Measurements from ENCODE around the gene GPC5. TPM values are rescaled to one million over a fixed set of nuclear protein-coding genes. Genes with fewer than 3 reads are reported as not detected.

The GPC5 gene
- total RNA-seq, 1 experiment from 2014 or later, result 0.15 TPM

DNA sequence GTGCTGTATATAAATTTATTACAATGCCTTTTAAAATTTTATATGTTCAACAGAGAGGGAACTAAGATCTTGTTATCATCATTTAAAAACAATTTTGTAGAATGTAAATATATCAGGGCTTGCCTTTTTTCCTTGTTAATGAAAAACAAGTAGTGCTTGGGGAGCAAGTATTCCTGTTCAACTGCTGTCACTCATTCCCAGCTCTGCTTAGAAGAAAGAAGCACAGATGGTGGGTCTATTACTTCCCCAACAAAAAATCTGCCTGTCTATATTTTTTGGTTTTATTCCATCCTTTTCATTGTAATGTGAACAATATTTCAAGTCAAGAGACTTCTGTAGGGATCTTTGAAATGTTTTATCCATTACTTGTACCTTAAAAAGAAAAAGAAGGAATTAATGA lies 503.9 kb downstream of the GPC5 start:
- Histone ChIP-seq H2BK5ac (ENCODE audit: insufficient read length, low read length) (no peak overlapping the region), H3K79me2 (ENCODE audit: insufficient read depth, low read length) (no peaks in the 10 kb centered on the region), H3K27ac (ENCODE audit: insufficient read length, low read depth, low read length) (no peak overlapping the region), H3K27me3 (ENCODE audit: insufficient read depth, low read length) (no peaks in the 10 kb centered on the region), H3K18ac (ENCODE audit: insufficient read length, low read depth, low read length) (no peak overlapping the region), H3T11ph (ENCODE audit: low read length) (no peak overlapping the region), H2BK20ac (ENCODE audit: low read depth, low read length, poor library complexity, severe bottlenecking) (no peak overlapping the region), H3K9ac (ENCODE audit: extremely low read depth, insufficient read length, low read length) (no peak overlapping the region), H4K91ac (ENCODE audit: insufficient read length, low read depth, low read length) (no peak overlapping the region), H3K14ac (ENCODE audit: insufficient read depth, low read length) (no peak overlapping the region), H3K79me1 (ENCODE audit: insufficient read depth, low read depth, low read length, poor library complexity, severe bottlenecking) (no peaks in the 10 kb centered on the region), H3K23ac (ENCODE audit: insufficient read length, low read depth, low read length) (no peak overlapping the region), H4K8ac (replicated peaks; ENCODE audit: insufficient read length, low read depth, low read length) (no peak overlapping the region), H3K23me2 (ENCODE audit: insufficient read length, low read depth, low read length, poor library complexity, severe bottlenecking) (no peaks in the 10 kb centered on the region), H4K20me1 (ENCODE audit: control insufficient read depth, insufficient read depth, insufficient read length) (no peaks in the 10 kb centered on the region), H3K4me2 (ENCODE audit: insufficient read depth, insufficient read length, low read length) (no peak overlapping the region), H4K5ac (ENCODE audit: insufficient read length, low read depth, low read length) (no peak overlapping the region), H3K9me3 (ENCODE audit: control insufficient read depth, low read depth, low read length) (no peaks in the 10 kb centered on the region), H2BK120ac (ENCODE audit: low read depth, low read length, poor library complexity, severe bottlenecking) (no peak overlapping the region), H2BK15ac (ENCODE audit: low read depth, low read length) (no peak overlapping the region), H3K4me1 (ENCODE audit: insufficient read depth, low read length) (no peaks in the 10 kb centered on the region), H2AFZ (ENCODE audit: low read length) (no peak overlapping the region), H3K4ac (ENCODE audit: low read depth, low read length) (no peak overlapping the region), H3K56ac (ENCODE audit: insufficient read length, low read depth, low read length) (no peak overlapping the region), H2AK5ac (ENCODE audit: insufficient read length, low read length) (no peak overlapping the region), H2BK12ac (ENCODE audit: insufficient read length, low read depth, low read length) (no peak overlapping the region)
- Mint-ChIP-seq H3K9me3 (no peaks in the 10 kb centered on the region; a peak in 1 of 5 replicates), H3K27me3 (ENCODE audit: low read depth) (no peaks in the 10 kb centered on the region; the same call in 1 of the 2 replicates), H3K4me3 (no peak overlapping the region), H3K36me3 (ENCODE audit: insufficient read depth in 1 of 3, low read depth in 3 of 3) (no peaks in the 10 kb centered on the region), H3K4me1 (no peaks in the 10 kb centered on the region), H3K27ac (no peak overlapping the region)
- TF ChIP-seq, protein P1, sequence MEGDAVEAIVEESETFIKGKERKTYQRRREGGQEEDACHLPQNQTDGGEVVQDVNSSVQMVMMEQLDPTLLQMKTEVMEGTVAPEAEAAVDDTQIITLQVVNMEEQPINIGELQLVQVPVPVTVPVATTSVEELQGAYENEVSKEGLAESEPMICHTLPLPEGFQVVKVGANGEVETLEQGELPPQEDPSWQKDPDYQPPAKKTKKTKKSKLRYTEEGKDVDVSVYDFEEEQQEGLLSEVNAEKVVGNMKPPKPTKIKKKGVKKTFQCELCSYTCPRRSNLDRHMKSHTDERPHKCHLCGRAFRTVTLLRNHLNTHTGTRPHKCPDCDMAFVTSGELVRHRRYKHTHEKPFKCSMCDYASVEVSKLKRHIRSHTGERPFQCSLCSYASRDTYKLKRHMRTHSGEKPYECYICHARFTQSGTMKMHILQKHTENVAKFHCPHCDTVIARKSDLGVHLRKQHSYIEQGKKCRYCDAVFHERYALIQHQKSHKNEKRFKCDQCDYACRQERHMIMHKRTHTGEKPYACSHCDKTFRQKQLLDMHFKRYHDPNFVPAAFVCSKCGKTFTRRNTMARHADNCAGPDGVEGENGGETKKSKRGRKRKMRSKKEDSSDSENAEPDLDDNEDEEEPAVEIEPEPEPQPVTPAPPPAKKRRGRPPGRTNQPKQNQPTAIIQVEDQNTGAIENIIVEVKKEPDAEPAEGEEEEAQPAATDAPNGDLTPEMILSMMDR (conservative IDR thresholded peaks at IDR 0.05), result no peak
- no peak for DNase-seq

Measured in H9 (cell line).